ENCODE results near the gene ATP6V1A. TPM values are rescaled to one million over a fixed set of nuclear protein-coding genes. Genes with fewer than 3 reads are reported as not detected.

The ATP6V1A gene
- total RNA-seq, 4 donors from 2014 or later, result 41.7 to 77.0 (median 62.7) TPM

DNA sequence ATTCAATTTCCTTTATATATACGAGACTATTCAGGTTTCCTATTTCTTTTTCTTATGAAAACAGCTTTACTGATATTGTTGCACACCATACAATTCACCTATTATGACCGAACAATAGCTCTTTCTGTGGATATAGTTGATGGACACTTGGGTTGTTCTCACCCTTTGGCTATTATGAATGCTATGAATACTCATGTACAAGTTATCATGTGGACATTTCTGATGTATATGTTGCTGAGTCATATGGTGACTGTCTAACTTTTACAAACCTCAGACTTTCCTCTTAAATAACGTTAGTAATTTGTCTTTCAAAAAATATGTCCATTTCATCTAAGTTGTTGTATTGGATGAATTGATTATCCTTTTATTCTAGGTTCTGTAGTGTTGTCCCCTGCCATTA lies 34.7 kb upstream of the ATP6V1A start:
- intact Hi-C loops (cut with DNase I; ENCODE audit: low total_unique reads), result no loop called here
- no peak for DNase-seq (ENCODE audit: low spot score in 2 of 2)

DNA sequence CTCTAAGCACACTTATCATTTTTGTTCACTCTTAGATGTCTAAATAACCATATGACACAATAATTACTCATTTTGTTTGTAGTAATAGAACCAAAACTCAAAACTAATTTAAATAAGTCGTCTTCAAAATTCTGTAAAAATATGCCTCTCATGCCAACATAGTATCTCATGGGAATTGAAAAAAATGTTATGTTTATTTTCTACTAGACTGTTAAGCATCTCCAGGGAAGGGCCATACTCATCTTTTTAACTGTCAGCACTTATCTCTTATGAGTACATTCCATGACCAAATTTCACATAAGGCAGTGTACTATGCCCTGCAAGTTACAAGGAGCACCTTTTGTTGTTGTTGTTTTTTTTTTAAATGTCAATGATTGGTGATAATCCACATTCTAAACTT lies 32.1 kb upstream of the ATP6V1A start:
- no peak for DNase-seq (ENCODE audit: low spot score in 2 of 2)
- intact Hi-C loops (cut with DNase I; ENCODE audit: low total_unique reads), result no loop called here
- 54 to 56% methylated on average over 1 of the region's 1 CpG for WGBS, 2 donors
- no peak for TF ChIP-seq POLR2A (IDR thresholded peaks at IDR 0.05)
- TF ChIP-seq, protein P1, sequence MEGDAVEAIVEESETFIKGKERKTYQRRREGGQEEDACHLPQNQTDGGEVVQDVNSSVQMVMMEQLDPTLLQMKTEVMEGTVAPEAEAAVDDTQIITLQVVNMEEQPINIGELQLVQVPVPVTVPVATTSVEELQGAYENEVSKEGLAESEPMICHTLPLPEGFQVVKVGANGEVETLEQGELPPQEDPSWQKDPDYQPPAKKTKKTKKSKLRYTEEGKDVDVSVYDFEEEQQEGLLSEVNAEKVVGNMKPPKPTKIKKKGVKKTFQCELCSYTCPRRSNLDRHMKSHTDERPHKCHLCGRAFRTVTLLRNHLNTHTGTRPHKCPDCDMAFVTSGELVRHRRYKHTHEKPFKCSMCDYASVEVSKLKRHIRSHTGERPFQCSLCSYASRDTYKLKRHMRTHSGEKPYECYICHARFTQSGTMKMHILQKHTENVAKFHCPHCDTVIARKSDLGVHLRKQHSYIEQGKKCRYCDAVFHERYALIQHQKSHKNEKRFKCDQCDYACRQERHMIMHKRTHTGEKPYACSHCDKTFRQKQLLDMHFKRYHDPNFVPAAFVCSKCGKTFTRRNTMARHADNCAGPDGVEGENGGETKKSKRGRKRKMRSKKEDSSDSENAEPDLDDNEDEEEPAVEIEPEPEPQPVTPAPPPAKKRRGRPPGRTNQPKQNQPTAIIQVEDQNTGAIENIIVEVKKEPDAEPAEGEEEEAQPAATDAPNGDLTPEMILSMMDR (IDR thresholded peaks at IDR 0.05), result no peak
- H3K4me3 ChIP-seq (ENCODE audit: low read depth, poor library complexity, severe bottlenecking), result no peak overlapping the region

More for the DNA sequence above, 34.7 kb upstream of the ATP6V1A start:
- no peak for TF ChIP-seq POLR2A (IDR thresholded peaks at IDR 0.05)
- TF ChIP-seq, protein P1 (IDR thresholded peaks at IDR 0.05), result no peak
- no peak overlapping the region for H3K4me3 ChIP-seq (ENCODE audit: low read depth, poor library complexity, severe bottlenecking)
- 46 to 56% methylated on average over 3 of the region's 3 CpGs for WGBS, 2 donors

DNA sequence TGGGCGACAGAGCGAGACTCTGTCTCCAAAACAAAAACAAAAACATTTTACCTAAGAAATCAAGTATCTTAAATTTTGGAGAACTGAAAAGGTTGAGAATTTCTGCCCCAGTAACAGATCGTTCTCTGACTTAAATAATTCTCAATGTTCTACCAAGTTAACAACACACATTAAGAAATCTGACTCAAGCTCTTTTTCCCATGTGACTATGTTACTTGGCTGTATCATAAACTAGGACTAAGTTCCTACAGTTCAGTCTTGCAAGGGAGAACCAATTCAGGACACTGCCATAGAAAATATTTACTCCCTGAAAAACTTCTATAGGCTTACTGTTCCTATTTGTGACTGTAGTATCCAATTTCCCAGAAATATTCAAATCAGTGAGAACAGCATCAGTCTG lies 29.5 kb upstream of the ATP6V1A start:
- no peak for DNase-seq (ENCODE audit: low spot score in 2 of 2)
- TF ChIP-seq POLR2A (IDR thresholded peaks at IDR 0.05), result no peak
- TF ChIP-seq, protein P1 (IDR thresholded peaks at IDR 0.05), result no peak
- H3K4me3 ChIP-seq (ENCODE audit: low read depth, poor library complexity, severe bottlenecking), result no peak overlapping the region
- 92 to 95% methylated on average over 3 of the region's 3 CpGs for WGBS, 2 donors
- intact Hi-C loops (cut with DNase I; ENCODE audit: low total_unique reads), result no loop called here

DNA sequence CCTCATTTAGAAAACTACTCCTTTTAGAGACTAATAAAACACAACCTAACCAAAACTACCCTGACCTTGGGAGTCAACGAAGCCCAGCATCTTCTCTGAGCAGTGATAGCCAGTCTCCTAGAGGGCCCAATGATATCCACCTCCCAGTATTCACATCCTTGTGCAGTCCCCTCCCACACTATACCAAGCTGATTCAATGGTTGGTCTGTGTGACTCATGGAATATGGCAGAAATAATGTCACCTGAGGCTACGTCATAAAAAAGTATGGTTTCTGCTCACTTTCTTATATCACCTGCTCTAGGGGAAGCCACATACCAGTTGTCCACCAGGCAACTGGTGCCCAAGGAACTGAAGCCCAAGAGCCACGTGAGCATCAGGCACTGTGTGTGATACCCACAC lies 29.0 kb upstream of the ATP6V1A start:
- no peak overlapping the region for H3K4me3 ChIP-seq (ENCODE audit: low read depth, poor library complexity, severe bottlenecking)
- no peak for TF ChIP-seq POLR2A (IDR thresholded peaks at IDR 0.05)
- TF ChIP-seq, protein P1 (IDR thresholded peaks at IDR 0.05), result no peak
- intact Hi-C loops (cut with DNase I; ENCODE audit: low total_unique reads), result no loop called here
- no peak for DNase-seq (ENCODE audit: low spot score in 2 of 2)
- 93 to 94% methylated on average over 3 of the region's 3 CpGs for WGBS, 2 donors

DNA sequence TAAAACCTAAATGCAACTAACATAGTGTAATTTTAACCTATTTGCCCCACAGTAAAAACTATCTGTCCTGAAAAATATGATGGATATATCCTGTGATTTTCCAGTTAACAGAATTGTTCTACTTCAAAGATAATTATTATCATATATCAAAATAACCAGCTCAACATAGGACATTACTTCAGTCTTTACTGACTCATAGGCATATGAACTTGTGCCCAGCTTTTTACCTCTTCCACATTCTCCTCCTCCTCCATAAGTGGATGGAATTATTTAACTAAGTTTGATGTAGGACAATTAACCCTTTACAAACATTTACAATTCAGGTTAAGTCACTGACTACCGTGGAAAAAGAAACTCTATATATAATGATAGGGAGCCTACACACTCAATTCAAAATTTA lies 27.5 kb upstream of the ATP6V1A start:
- no peak for DNase-seq (ENCODE audit: low spot score in 2 of 2)
- intact Hi-C loops (cut with DNase I; ENCODE audit: low total_unique reads), result no loop called here

DNA sequence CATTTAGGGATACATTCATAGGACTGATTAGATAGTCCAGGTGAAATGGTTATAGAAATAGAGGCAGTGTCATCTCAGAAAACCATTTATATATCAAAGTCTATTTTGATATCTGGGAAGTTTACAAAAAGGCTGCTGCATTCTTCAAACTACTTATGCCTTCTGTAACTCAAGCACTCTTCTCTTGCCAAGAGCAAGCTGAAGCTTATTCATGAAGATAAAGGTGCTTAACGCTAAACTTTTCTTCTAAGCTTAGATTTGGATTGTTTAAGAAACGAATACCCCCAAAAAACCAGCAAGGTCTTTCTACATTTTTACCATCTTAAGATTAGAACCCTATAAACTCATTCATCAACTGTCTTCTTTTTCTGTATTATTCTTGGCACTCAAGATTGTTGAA lies 27.1 kb upstream of the ATP6V1A start:
- intact Hi-C loops (cut with DNase I; ENCODE audit: low total_unique reads), result no loop called here
- DNase-seq (ENCODE audit: low spot score in 2 of 2), result no peak
- TF ChIP-seq, protein P1 (IDR thresholded peaks at IDR 0.05), result no peak
- TF ChIP-seq POLR2A (IDR thresholded peaks at IDR 0.05), result no peak
- WGBS, 2 donors, result 88 to 93% methylated on average over 2 of the region's 2 CpGs
- no peak overlapping the region for H3K4me3 ChIP-seq (ENCODE audit: low read depth, poor library complexity, severe bottlenecking)

More for the DNA sequence above, 27.5 kb upstream of the ATP6V1A start:
- H3K4me3 ChIP-seq (ENCODE audit: low read depth, poor library complexity, severe bottlenecking), result no peak overlapping the region
- WGBS, 2 donors, result 98% methylated on average over 1 of the region's 1 CpG
- TF ChIP-seq, protein P1 (IDR thresholded peaks at IDR 0.05), result no peak
- no peak for TF ChIP-seq POLR2A (IDR thresholded peaks at IDR 0.05)
